Neural progenitor cell (in vitro differentiated cells): ENCODE results near the gene HEPH. TPM values are rescaled to one million over a fixed set of nuclear protein-coding genes. Genes with fewer than 3 reads are reported as not detected.
A peak's percentile ranks its signal among the peaks of the same experiment; 100 is the strongest.

Experiments used
- DNase-seq: peaks from one replicate; pipeline ENCODE4 v3.0.0-alpha.2; 2016; ENCODE audit warnings: low spot score
- H2AFZ ChIP-seq: fragments of 200-600 bp; sonication (generic); replicated peaks from 2 replicates; pipeline ENCODE4 v1.6.1; 2016; ENCODE audit warnings: antibody characterized with exemption
- H3F3A ChIP-seq: fragments of 200-600 bp; sonication (generic); 2 replicates; pipeline ENCODE4 v1.6.1; 2016; ENCODE audit warnings: antibody characterized with exemption, low read depth
- H3K27ac ChIP-seq: fragments of 200-600 bp; sonication (generic); 2 replicates; pipeline ENCODE4 v1.5.1; 2016; ENCODE audit warnings: mild to moderate bottlenecking
- H3K27me3 ChIP-seq: fragments of 200-600 bp; sonication (generic); 2 replicates; pipeline ENCODE4 v1.6.1; 2016; ENCODE audit warnings: mild to moderate bottlenecking, moderate library complexity
- H3K36me3 ChIP-seq: fragments of 200-600 bp; sonication (generic); 2 replicates; pipeline ENCODE4 v1.5.1; 2016
- H3K4me1 ChIP-seq: fragments of 200-600 bp; sonication (generic); 2 replicates; pipeline ENCODE4 v1.6.1; 2016; ENCODE audit warnings: mixed run types
- H3K4me2 ChIP-seq: fragments of 200-600 bp; sonication (generic); 2 replicates; pipeline ENCODE4 v1.6.1; 2016
- H3K4me3 ChIP-seq: fragments of 200-600 bp; sonication (generic); 2 replicates; pipeline ENCODE4 v1.5.1; 2016
- H3K79me2 ChIP-seq: fragments of 200-600 bp; sonication (generic); 2 replicates; pipeline ENCODE4 v1.6.1; 2016; ENCODE audit warnings: low read depth
- H3K9ac ChIP-seq: fragments of 200-600 bp; sonication (generic); 2 replicates; pipeline ENCODE4 v1.6.1; 2016
- H3K9me3 ChIP-seq: fragments of 200-600 bp; sonication (generic); 2 replicates; pipeline ENCODE4 v1.5.1; 2016; ENCODE audit warnings: low read depth
- H4K20me1 ChIP-seq: fragments of 200-600 bp; sonication (generic); 2 replicates; pipeline ENCODE4 v1.6.1; 2016; ENCODE audit warnings: low read depth
- H3K27ac Mint-ChIP-seq: 3 replicates; pipeline ENCODE4 v1.8.0; 2021; ENCODE audit warnings: mixed read lengths
- H3K27me3 Mint-ChIP-seq: 2 replicates; pipeline ENCODE4 v1.8.0; 2022; ENCODE audit warnings: low read depth, mild to moderate bottlenecking, inconsistent platforms, moderate library complexity, mixed read lengths; ENCODE audit not compliant: insufficient read depth
- H3K36me3 Mint-ChIP-seq: 3 replicates; pipeline ENCODE4 v1.8.0; 2021; ENCODE audit warnings: mixed read lengths
- H3K4me1 Mint-ChIP-seq: 3 replicates; pipeline ENCODE4 v1.8.0; 2021; ENCODE audit warnings: mixed read lengths
- H3K4me3 Mint-ChIP-seq: 3 replicates; pipeline ENCODE4 v1.8.0; 2021; ENCODE audit warnings: mild to moderate bottlenecking, moderate library complexity, mixed read lengths
- H3K9me3 Mint-ChIP-seq: 3 replicates; pipeline ENCODE4 v1.8.0; 2020; ENCODE audit warnings: mixed read lengths
- CTCF ChIP-seq: fragments of 200-600 bp; sonication (generic); IDR thresholded peaks from 2 replicates; pipeline ENCODE4 v1.5.1; 2017; ENCODE audit warnings: antibody characterized with exemption, mild to moderate bottlenecking
- EZH2 ChIP-seq: fragments of 200-600 bp; sonication (generic); IDR thresholded peaks from 2 replicates; pipeline ENCODE4 v1.6.1; 2017; ENCODE audit warnings: antibody characterized with exemption, mild to moderate bottlenecking, moderate library complexity
- EZH2phosphoT487 ChIP-seq: fragments of 200-600 bp; sonication (generic); IDR thresholded peaks from 2 replicates; pipeline ENCODE4 v1.6.1; 2017; ENCODE audit warnings: antibody characterized with exemption
- total RNA-seq: library from RNA; depleted of rRNA; stranded (reverse); fragments of >200 nt; gene quantifications from 2 replicates; pipeline ENCODE4 v1.2.3, GENCODE V29; 2015; ENCODE audit warnings: low replicate concordance

Gene HEPH
- total RNA-seq, 1 donor from 2014 or later = 112 TPM

- Histone ChIP-seq H3K9ac (no peak overlapping the region), H3K4me3 (no peak overlapping the region), H3F3A (no peaks in the 10 kb centered on the region), H4K20me1 (no peaks in the 10 kb centered on the region), H3K79me2 (peaks cover 44% of the 10 kb centered on the region), H3K36me3 (no peaks in the 10 kb centered on the region), H2AFZ (no peak overlapping the region), H3K9me3 (no peaks in the 10 kb centered on the region), H3K27ac (no peak overlapping the region), H3K27me3 (no peaks in the 10 kb centered on the region), H3K4me1 (peaks cover 5% of the 10 kb centered on the region), H3K4me2 (no peak overlapping the region)
- no peak for DNase-seq
- Mint-ChIP-seq H3K4me1 (peaks cover 2% of the 10 kb centered on the region), H3K27ac (no peak overlapping the region), H3K4me3 (peak overlapping the region; percentile 92), H3K27me3 (peaks cover 2% of the 10 kb centered on the region), H3K36me3 (no peaks in the 10 kb centered on the region), H3K9me3 (no peaks in the 10 kb centered on the region)
- TF ChIP-seq CTCF = no peak
- no peak for TF ChIP-seq EZH2phosphoT487
- no peak for TF ChIP-seq EZH2
These were observed 600 bp upstream of the HEPH start for GRCh38 chrX:66163447-66163846.

GRCh38 chrX:66164470-66164869, 423 bp downstream of the HEPH start:
- peaks cover 2% of the 10 kb centered on the region for H3K4me1 Mint-ChIP-seq
- H3K9me3 Mint-ChIP-seq = no peaks in the 10 kb centered on the region
- H2AFZ ChIP-seq = peak overlapping the region; percentile 4
- peak; percentile 11 for DNase-seq
- H3K9me3 ChIP-seq = no peaks in the 10 kb centered on the region
- peaks cover 4% of the 10 kb centered on the region for H4K20me1 ChIP-seq
- H3K27ac Mint-ChIP-seq = peak overlapping the region; percentile 97
- H3K36me3 Mint-ChIP-seq = no peaks in the 10 kb centered on the region
- no peaks in the 10 kb centered on the region for H3F3A ChIP-seq
- peak overlapping the region; percentile 28 for H3K9ac ChIP-seq
- H3K4me3 Mint-ChIP-seq = peak overlapping the region; percentile 92
- H3K4me1 ChIP-seq = peaks cover 5% of the 10 kb centered on the region
- peak overlapping the region; percentile 13 for H3K27ac ChIP-seq
- H3K4me2 ChIP-seq = peak overlapping the region; percentile 75
- peak overlapping the region; percentile 56 for H3K4me3 ChIP-seq
- H3K36me3 ChIP-seq = no peaks in the 10 kb centered on the region
- H3K79me2 ChIP-seq = peaks cover 53% of the 10 kb centered on the region
- no peaks in the 10 kb centered on the region for H3K27me3 ChIP-seq
- peaks cover 2% of the 10 kb centered on the region for H3K27me3 Mint-ChIP-seq
- TF ChIP-seq CTCF (no peak), EZH2 (no peak), EZH2phosphoT487 (no peak)

GRCh38 chrX:66164931-66165330, 884 bp downstream of the HEPH start:
- H3K36me3 Mint-ChIP-seq = no peaks in the 10 kb centered on the region
- Histone ChIP-seq H3K4me2 (peak overlapping the region; percentile 75), H3K9ac (peak overlapping the region; percentile 28), H3K36me3 (no peaks in the 10 kb centered on the region), H3K79me2 (peaks cover 57% of the 10 kb centered on the region), H4K20me1 (peaks cover 7% of the 10 kb centered on the region), H3K27me3 (no peaks in the 10 kb centered on the region), H3F3A (no peaks in the 10 kb centered on the region), H3K9me3 (no peaks in the 10 kb centered on the region), H3K4me3 (peak overlapping the region; percentile 56), H3K27ac (no peak overlapping the region), H2AFZ (no peak overlapping the region), H3K4me1 (peaks cover 5% of the 10 kb centered on the region)
- H3K4me1 Mint-ChIP-seq = peaks cover 2% of the 10 kb centered on the region
- H3K27me3 Mint-ChIP-seq = peaks cover 2% of the 10 kb centered on the region
- H3K4me3 Mint-ChIP-seq = peak overlapping the region; percentile 92
- no peak for DNase-seq
- H3K27ac Mint-ChIP-seq = no peak overlapping the region
- TF ChIP-seq EZH2phosphoT487 (no peak), CTCF (no peak), EZH2 (no peak)
- no peaks in the 10 kb centered on the region for H3K9me3 Mint-ChIP-seq
